Measurements from ENCODE around the gene LEPR.
A peak's percentile ranks its signal among the peaks of the same experiment; 100 is the strongest.

DNA sequence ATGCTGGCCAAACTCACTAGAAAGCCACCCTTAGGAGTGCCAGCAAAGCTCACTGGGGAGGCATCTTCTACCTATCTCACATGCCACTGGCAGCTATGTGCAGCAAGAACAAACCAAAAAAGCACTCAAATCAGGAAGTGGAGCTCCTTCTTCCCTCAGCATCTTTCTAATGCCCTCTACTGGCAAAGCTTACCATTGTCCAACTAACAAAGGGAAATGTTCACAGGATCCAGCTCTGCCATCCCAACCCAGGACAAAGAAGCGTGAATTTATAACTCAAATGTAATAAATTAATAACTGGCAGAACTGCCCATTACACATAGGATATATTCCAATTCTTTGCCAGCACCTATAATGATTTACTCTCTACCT is 38.9 kb downstream of the LEPR start:
- peak in 1 of 2 donors; percentile 19 for TF ChIP-seq CTCF (IDR thresholded peaks at IDR 0.05)
- no peak for TF ChIP-seq POLR2A (IDR thresholded peaks at IDR 0.05)
